ENCODE results near the gene TOMT.

Gene TOMT

GRCh38 chr11:72105888-72106287, at the start of gene TOMT:
TOMT (plus strand) TSS chr11:72105924; CDS start chr11:72105952, 28 bp downstream.
- no peak for DNase-seq (ENCODE audit: extremely low read depth in 1 of 2, low read depth in 1 of 2)

GRCh38 chr11:72058416-72059034, 47.2 kb upstream of the TOMT start:
- DNase-seq (ENCODE audit: extremely low read depth in 1 of 2, low read depth in 1 of 2): no peak

GRCh38 chr11:72061739-72062396, 43.9 kb upstream of the TOMT start:
- DNase-seq (ENCODE audit: extremely low read depth in 1 of 2, low read depth in 1 of 2): no peak

GRCh38 chr11:72066855-72067254, 38.9 kb upstream of the TOMT start:
- DNase-seq (ENCODE audit: extremely low read depth in 1 of 2, low read depth in 1 of 2): no peak

- DNase-seq (ENCODE audit: extremely low read depth in 1 of 2, low read depth in 1 of 2): no peak
Observed at GRCh38 chr11:72067266-72067665, 38.5 kb upstream of the TOMT start.

GRCh38 chr11:72067676-72068075, 38.0 kb upstream of the TOMT start:
- no peak for DNase-seq (ENCODE audit: extremely low read depth in 1 of 2, low read depth in 1 of 2)

- no peak for DNase-seq (ENCODE audit: extremely low read depth in 1 of 2, low read depth in 1 of 2)
Observed at GRCh38 chr11:72069200-72069599, 36.5 kb upstream of the TOMT start.

GRCh38 chr11:72069787-72070251, 35.9 kb upstream of the TOMT start:
- DNase-seq (ENCODE audit: extremely low read depth in 1 of 2, low read depth in 1 of 2): no peak

GRCh38 chr11:72070491-72070890, 35.2 kb upstream of the TOMT start:
- DNase-seq (ENCODE audit: extremely low read depth in 1 of 2, low read depth in 1 of 2): no peak

GRCh38 chr11:72072348-72072747, 33.4 kb upstream of the TOMT start:
- DNase-seq (ENCODE audit: extremely low read depth in 1 of 2, low read depth in 1 of 2): no peak

- DNase-seq (ENCODE audit: extremely low read depth in 1 of 2, low read depth in 1 of 2): no peak
Observed at GRCh38 chr11:72075109-72075508, 30.6 kb upstream of the TOMT start.

GRCh38 chr11:72075756-72076155, 30.0 kb upstream of the TOMT start:
- DNase-seq (ENCODE audit: extremely low read depth in 1 of 2, low read depth in 1 of 2): no peak

GRCh38 chr11:72078477-72078876, 27.2 kb upstream of the TOMT start:
- no peak for DNase-seq (ENCODE audit: extremely low read depth in 1 of 2, low read depth in 1 of 2)

GRCh38 chr11:72079819-72080325, 25.9 kb upstream of the TOMT start:
- no peak for DNase-seq (ENCODE audit: extremely low read depth in 1 of 2, low read depth in 1 of 2)

- peak; percentile 95 to 99 for DNase-seq (ENCODE audit: extremely low read depth in 1 of 2, low read depth in 1 of 2)
Observed at GRCh38 chr11:72080326-72081183, 25.2 kb upstream of the TOMT start, which contains the start of the genes LRRC51 and NUMA1. LRRC51 (plus strand) TSS chr11:72080850; CDS start chr11:72089084, 8,234 bp downstream. NUMA1 (minus strand) TSS chr11:72080542; CDS start chr11:72035943, 44,599 bp downstream.

GRCh38 chr11:72081184-72081644, 24.5 kb upstream of the TOMT start:
- DNase-seq (ENCODE audit: extremely low read depth in 1 of 2, low read depth in 1 of 2): no peak

- no peak for DNase-seq (ENCODE audit: extremely low read depth in 1 of 2, low read depth in 1 of 2)
Observed at GRCh38 chr11:72081821-72082453, 23.8 kb upstream of the TOMT start.

- no peak for DNase-seq (ENCODE audit: extremely low read depth in 1 of 2, low read depth in 1 of 2)
Observed at GRCh38 chr11:72083414-72083813, 22.3 kb upstream of the TOMT start.

GRCh38 chr11:72084076-72084475, 21.6 kb upstream of the TOMT start:
- no peak for DNase-seq (ENCODE audit: extremely low read depth in 1 of 2, low read depth in 1 of 2)

GRCh38 chr11:72084965-72085364, 20.8 kb upstream of the TOMT start:
- DNase-seq (ENCODE audit: extremely low read depth in 1 of 2, low read depth in 1 of 2): no peak
